HL-60 (cell line): ENCODE results near the gene PANK4.

Experiments used
- GABPA ChIP-seq: IDR thresholded peaks from 2 replicates; pipeline ENCODE4 v1.6.1; 2012; ENCODE audit warnings: low read depth
- POLR2AphosphoS5 ChIP-seq: IDR thresholded peaks from 2 replicates; pipeline ENCODE4 v1.6.1; 2012; ENCODE audit warnings: low read depth
- SPI1 ChIP-seq: IDR thresholded peaks from 2 replicates; pipeline ENCODE4 v1.6.1; 2012; ENCODE audit warnings: low read depth, mild to moderate bottlenecking, borderline replicate concordance
- TF ChIP-seq, protein P1 (sequence below): IDR thresholded peaks from one replicate; pipeline ENCODE4 v1.5.1; 2011; ENCODE audit warnings: low read length, control low read depth, inconsistent platforms; ENCODE audit not compliant: insufficient read depth

DNA sequence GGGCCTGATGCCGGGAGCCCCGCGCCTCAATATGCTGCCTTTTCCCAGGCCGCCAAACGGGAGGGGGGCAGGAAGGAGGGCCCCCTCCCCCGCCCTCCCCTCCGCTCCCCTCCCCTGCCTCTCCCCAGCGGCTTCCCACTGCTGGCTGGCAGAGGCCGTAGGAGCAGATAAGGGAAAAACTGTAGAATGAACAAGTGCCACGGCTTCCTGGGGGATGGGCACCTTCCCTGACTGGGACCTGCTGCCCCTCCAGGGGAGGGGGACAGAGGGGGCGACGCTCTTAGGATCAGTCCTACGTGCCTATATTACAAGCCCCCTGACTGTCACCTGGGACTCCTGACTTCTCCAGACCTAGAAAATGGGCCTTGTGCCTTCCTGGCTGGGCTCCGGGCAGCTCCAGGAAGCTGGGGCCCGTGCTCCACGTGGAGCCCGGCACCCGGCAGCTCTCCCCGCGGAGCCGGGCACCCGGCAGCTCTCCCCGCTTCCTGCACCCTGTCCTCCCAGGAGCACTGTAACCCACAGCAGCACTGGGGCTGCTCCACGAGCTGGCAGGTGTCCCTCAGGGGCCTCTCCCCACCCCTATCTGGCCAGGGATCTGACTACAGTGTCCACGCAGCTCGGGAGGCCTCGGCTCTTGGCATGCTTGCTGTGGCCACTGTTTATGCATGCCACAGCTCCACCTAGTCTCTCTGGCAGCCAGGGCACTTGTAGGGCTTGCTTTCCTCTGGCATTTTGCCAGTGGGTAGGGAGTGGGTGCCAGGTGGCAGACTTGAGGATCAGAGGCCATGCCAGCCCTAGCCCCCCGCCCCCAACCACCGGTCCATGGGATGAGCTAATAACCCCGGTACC is 4.3 kb upstream of the PANK4 start:
- TF ChIP-seq, protein P1, sequence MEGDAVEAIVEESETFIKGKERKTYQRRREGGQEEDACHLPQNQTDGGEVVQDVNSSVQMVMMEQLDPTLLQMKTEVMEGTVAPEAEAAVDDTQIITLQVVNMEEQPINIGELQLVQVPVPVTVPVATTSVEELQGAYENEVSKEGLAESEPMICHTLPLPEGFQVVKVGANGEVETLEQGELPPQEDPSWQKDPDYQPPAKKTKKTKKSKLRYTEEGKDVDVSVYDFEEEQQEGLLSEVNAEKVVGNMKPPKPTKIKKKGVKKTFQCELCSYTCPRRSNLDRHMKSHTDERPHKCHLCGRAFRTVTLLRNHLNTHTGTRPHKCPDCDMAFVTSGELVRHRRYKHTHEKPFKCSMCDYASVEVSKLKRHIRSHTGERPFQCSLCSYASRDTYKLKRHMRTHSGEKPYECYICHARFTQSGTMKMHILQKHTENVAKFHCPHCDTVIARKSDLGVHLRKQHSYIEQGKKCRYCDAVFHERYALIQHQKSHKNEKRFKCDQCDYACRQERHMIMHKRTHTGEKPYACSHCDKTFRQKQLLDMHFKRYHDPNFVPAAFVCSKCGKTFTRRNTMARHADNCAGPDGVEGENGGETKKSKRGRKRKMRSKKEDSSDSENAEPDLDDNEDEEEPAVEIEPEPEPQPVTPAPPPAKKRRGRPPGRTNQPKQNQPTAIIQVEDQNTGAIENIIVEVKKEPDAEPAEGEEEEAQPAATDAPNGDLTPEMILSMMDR, result no peak
- TF ChIP-seq POLR2AphosphoS5 (no peak), GABPA (no peak), SPI1 (no peak)
